H1 (cell line): ENCODE results near the gene LRRC2. TPM values are rescaled to one million over a fixed set of nuclear protein-coding genes. Genes with fewer than 3 reads are reported as not detected.

Source experiments
- CTCF ChIA-PET: fragments of 300-600 bp; sonication (Branson Sonifier 250); formaldehyde crosslinking; loops from one replicate; lab custom pipeline; 2021; ENCODE audit not compliant: partially characterized antibody; lab: Charles Lee
- POLR2A ChIA-PET: fragments of 300-600 bp; sonication (Branson Sonifier 250); formaldehyde crosslinking; loops from one replicate; lab custom pipeline; 2021; ENCODE audit warnings: inconsistent platforms; ENCODE audit not compliant: partially characterized antibody; lab: Charles Lee
- DNase-seq, 2 experiments: peaks; one replicate each; pipeline versions ENCODE4 v3.0.0 to v3.0.0-alpha.2; 2010 to 2022; ENCODE audit warnings: low spot score in 2 of 2, low read depth in 1 of 2, mixed read lengths in 1 of 2
- FAIRE-seq: peaks from 2 replicates; lab custom pipeline; 2011; peaks lifted over from hg19 to GRCh38; lab: Jason Lieb, UNC
- H2AFZ ChIP-seq: 2 replicates; pipeline ENCODE4 v1.8.1; 2012; ENCODE audit warnings: low read length, inconsistent platforms
- H2AK5ac ChIP-seq: 2 replicates; pipeline ENCODE4 v1.6.1; 2013; ENCODE audit warnings: low read depth, low read length
- H2BK120ac ChIP-seq: replicated peaks from 2 replicates; pipeline ENCODE3; 2013; ENCODE audit warnings: low read depth, low read length, inconsistent platforms
- H2BK12ac ChIP-seq: 2 replicates; pipeline ENCODE4 v1.6.1; 2013; ENCODE audit warnings: low read depth, low read length
- H2BK15ac ChIP-seq: 2 replicates; pipeline ENCODE4 v1.6.1; 2013; ENCODE audit warnings: low read length
- H2BK20ac ChIP-seq: 2 replicates; pipeline ENCODE4 v1.6.1; 2013; ENCODE audit warnings: low read length
- H2BK5ac ChIP-seq: 2 replicates; pipeline ENCODE4 v1.6.1; 2013; ENCODE audit warnings: low read depth, low read length
- H3K14ac ChIP-seq: 2 replicates; pipeline ENCODE4 v1.6.1; 2013; ENCODE audit warnings: inconsistent platforms; ENCODE audit not compliant: insufficient read length
- H3K18ac ChIP-seq: 2 replicates; pipeline ENCODE4 v1.6.1; 2013; ENCODE audit warnings: low read length; ENCODE audit errors: extremely low read depth
- H3K23ac ChIP-seq: 2 replicates; pipeline ENCODE4 v1.6.1; 2013; ENCODE audit warnings: inconsistent platforms; ENCODE audit not compliant: insufficient read length
- H3K23me2 ChIP-seq: 2 replicates; pipeline ENCODE4 v1.6.1; 2013; ENCODE audit warnings: low read depth, low read length
- H3K27ac ChIP-seq: 2 replicates; pipeline ENCODE4 v1.6.1; 2011; ENCODE audit warnings: low read depth, low read length, inconsistent platforms
- H3K27me3 ChIP-seq, 4 experiments: replicated peaks in 1 of 4; 1 replicate in 1 of 4; 2 replicates in 3 of 4; pipeline versions ENCODE4 v1.6.1 to v1.8.1; 2011 to 2013; ENCODE audit warnings: low read length in 3 of 4, mild to moderate bottlenecking in 3 of 4, inconsistent platforms in 2 of 4, mixed read lengths in 2 of 4, moderate library complexity in 1 of 4; ENCODE audit not compliant: control insufficient read depth in 3 of 4, insufficient read depth in 3 of 4; ENCODE audit errors: extremely low read depth in 1 of 4
- H3K36me3 ChIP-seq, 4 experiments: 2 replicates each; pipeline versions ENCODE4 v1.6.1 to v1.8.1; 2011 to 2013; ENCODE audit warnings: mild to moderate bottlenecking in 4 of 4, low read length in 3 of 4, moderate library complexity in 2 of 4, control low read depth in 1 of 4, inconsistent platforms in 1 of 4; ENCODE audit not compliant: insufficient read depth in 4 of 4, control insufficient read depth in 2 of 4
- H3K4ac ChIP-seq: replicated peaks from 2 replicates; pipeline ENCODE3; 2013; ENCODE audit warnings: low read length, low read depth, mixed read lengths, inconsistent platforms; ENCODE audit not compliant: insufficient read length
- H3K4me1 ChIP-seq, 4 experiments: replicated peaks in 1 of 4; 1 replicate in 1 of 4; 2 replicates in 3 of 4; pipeline versions ENCODE4 v1.6.1 to v1.8.1; 2011 to 2013; ENCODE audit warnings: low read length in 3 of 4, inconsistent platforms in 2 of 4, mixed read lengths in 1 of 4; ENCODE audit not compliant: insufficient read depth in 4 of 4, control insufficient read depth in 3 of 4
- H3K4me2 ChIP-seq, 2 experiments: 2 replicates each; pipeline versions ENCODE4 v1.6.1 to v1.8.1; 2011 to 2013; ENCODE audit warnings: low read depth in 2 of 2, low read length in 2 of 2, control low read depth in 1 of 2, inconsistent platforms in 1 of 2, mild to moderate bottlenecking in 1 of 2; ENCODE audit not compliant: insufficient read depth in 1 of 2
- H3K4me3 ChIP-seq, 4 experiments: fragments of 200-600, 300-600 bp in 1 of 4; sonication (generic), shearing (Covaris generic), sonication (Bioruptor Twin) in 1 of 4; 2 replicates each; pipeline versions ENCODE4 v1.5.1 to v1.8.1; 2011 to 2016; ENCODE audit warnings: low read length in 4 of 4, low read depth in 3 of 4, control low read depth in 2 of 4, inconsistent platforms in 2 of 4, mild to moderate bottlenecking in 2 of 4, mixed read lengths in 1 of 4, moderate library complexity in 1 of 4; ENCODE audit not compliant: insufficient read depth in 2 of 4; ENCODE audit errors: extremely low read depth in 1 of 4
- H3K56ac ChIP-seq: replicated peaks from 2 replicates; pipeline ENCODE3; 2013; ENCODE audit warnings: low read depth, mild to moderate bottlenecking, mixed read lengths, low read length, inconsistent platforms; ENCODE audit not compliant: insufficient read length
- H3K79me1 ChIP-seq: 2 replicates; pipeline ENCODE4 v1.6.1; 2013; ENCODE audit warnings: low read depth, low read length, control low read depth
- H3K79me2 ChIP-seq, 2 experiments: 2 replicates each; pipeline versions ENCODE4 v1.6.1 to v1.8.1; 2012 to 2013; ENCODE audit warnings: low read length in 2 of 2, mild to moderate bottlenecking in 2 of 2, inconsistent platforms in 1 of 2; ENCODE audit not compliant: insufficient read depth in 2 of 2, control insufficient read depth in 1 of 2
- H3K9ac ChIP-seq, 4 experiments: replicated peaks in 1 of 4; 1 replicate in 1 of 4; 2 replicates in 3 of 4; pipeline versions ENCODE4 v1.6.1 to v1.8.1; 2011 to 2013; ENCODE audit warnings: low read depth in 3 of 4, low read length in 3 of 4, control low read depth in 2 of 4, mild to moderate bottlenecking in 2 of 4, moderate library complexity in 2 of 4, inconsistent platforms in 1 of 4; ENCODE audit errors: extremely low read depth in 1 of 4
- H3K9me3 ChIP-seq, 2 experiments: 2 replicates each; pipeline versions ENCODE4 v1.6.1 to v1.8.1; 2012 to 2013; ENCODE audit warnings: mild to moderate bottlenecking in 2 of 2, moderate library complexity in 2 of 2, control low read depth in 1 of 2, inconsistent platforms in 1 of 2, low read depth in 1 of 2, low read length in 1 of 2, mixed read lengths in 1 of 2; ENCODE audit not compliant: insufficient read depth in 2 of 2
- H4K20me1 ChIP-seq, 2 experiments: replicated peaks in 1 of 2; 2 replicates each; pipeline versions ENCODE3 to v1.8.1; 2011 to 2013; ENCODE audit warnings: inconsistent platforms in 2 of 2, low read length in 2 of 2, mild to moderate bottlenecking in 1 of 2; ENCODE audit not compliant: insufficient read depth in 2 of 2, control insufficient read depth in 1 of 2
- H4K5ac ChIP-seq: 2 replicates; pipeline ENCODE4 v1.6.1; 2013; ENCODE audit warnings: low read length, low read depth, mixed read lengths, inconsistent platforms; ENCODE audit not compliant: insufficient read length
- H4K8ac ChIP-seq: 2 replicates; pipeline ENCODE4 v1.8.0; 2013; ENCODE audit warnings: mild to moderate bottlenecking, moderate library complexity, low read length, inconsistent platforms; ENCODE audit not compliant: insufficient read depth; ENCODE audit errors: extremely low read depth
- H4K91ac ChIP-seq: replicated peaks from 2 replicates; pipeline ENCODE3; 2013; ENCODE audit warnings: low read length, mixed read lengths, inconsistent platforms; ENCODE audit not compliant: insufficient read length
- POU5F1 ChIP-seq: IDR thresholded peaks from 2 replicates; pipeline ENCODE4 v1.6.1; 2011; ENCODE audit warnings: low read depth, mild to moderate bottlenecking, low read length, moderate library complexity
- WGBS, 2 experiments: shearing (Covaris generic) in 1 of 2; methylation state at CpG; one replicate each; pipeline versions ENCODE4 v1.1.6 to v1.1.7; 2013 to 2015; ENCODE audit warnings: low lambda C conversion rate in 2 of 2, mixed read lengths in 2 of 2, inconsistent platforms in 1 of 2, low coverage in 1 of 2, missing lambda C conversion rate in 1 of 2; ENCODE audit not compliant: insufficient replicate concordance in 2 of 2, insufficient coverage in 1 of 2, insufficient read length in 1 of 2; ENCODE audit errors: extremely low coverage in 1 of 2, missing lambda C conversion rate in 1 of 2; 5-methylcytosine and 5-hydroxymethylcytosine counted together
- polyA plus RNA-seq, 7 experiments: library from polyadenylated mRNA; depleted of rRNA in 3 of 7; stranded (reverse) in 5 of 7; unstranded in 2 of 7; fragments of >200 nt in 5 of 7; fragments of 200-250 nt in 2 of 7; gene quantifications; 1 replicate in 5 of 7; 2 replicates in 1 of 7; 4 replicates in 1 of 7; pipeline versions ENCODE4 v1.2.1 to v1.2.3, GENCODE V29; 2011 to 2013; ENCODE audit warnings: missing spikeins in 2 of 7, mixed read lengths in 2 of 7
- total RNA-seq: library from RNA; stranded (reverse); fragmentation: NEBNext Ultra II Directional; extraction: Animal tissue kit (Norgen Biotek cat#: 25700); gene quantifications from 2 replicates; pipeline ENCODE4 v1.2.1, GENCODE V29; 2021

The LRRC2 gene
- total and polyA plus RNA-seq, 2 of the 8 experiments (the other 6 are each of a cell fraction or from before 2014, with no cell fraction given): 1.4 to 6.4 TPM

DNA sequence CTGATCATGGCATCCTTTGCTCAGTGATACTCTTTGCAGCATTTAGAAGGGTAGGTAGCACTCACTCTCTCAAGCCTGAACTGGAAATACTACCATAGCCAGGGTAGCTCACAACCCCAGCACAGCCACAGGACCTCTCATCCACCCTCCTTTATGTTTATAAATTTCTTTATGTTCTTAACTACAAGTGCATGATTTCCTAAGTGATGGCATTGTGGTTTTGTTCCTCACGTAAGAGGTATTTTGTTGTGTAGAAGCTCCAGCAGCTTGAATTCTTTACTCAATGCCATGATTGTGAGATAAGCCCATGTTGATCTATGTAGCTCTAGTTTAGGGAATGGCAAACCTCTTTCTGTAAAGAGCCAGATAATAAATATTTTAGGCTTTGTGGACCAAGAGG, 76.2 kb downstream of the LRRC2 start:
- H3K4ac ChIP-seq: peak overlapping the region; percentile 33
- 82% methylated on average over 1 of the region's 1 CpG; no CpG with 5 or more reads in 1 of the 2 experiments for WGBS, 2 experiments
- H3K56ac ChIP-seq: no peak overlapping the region
- peaks cover 0 to 10% of the 10 kb centered on the region in 2 experiments; a peak in 2 of 4 replicates for H3K9me3 ChIP-seq
- ChIA-PET CTCF (interaction anchor here (1.0 to 5.7 kb wide), 39 partner anchors 10 to 1078 kb away, joined by 3 to 82 read pairs (median 11); partner anchors contain the start of genes ALS2CL, LTF and RTP3), POLR2A (interaction anchor here (0.9 to 4.0 kb wide), 7 partner anchors 9 to 171 kb away, joined by 3 to 49 read pairs (median 3); no protein-coding TSS in a partner anchor)
- no peak overlapping the region for H4K8ac ChIP-seq
- H3K79me1 ChIP-seq: no peaks in the 10 kb centered on the region
- peak overlapping the region; percentile 38 for H4K5ac ChIP-seq
- H2AK5ac ChIP-seq: peak overlapping the region; percentile 5; the same call in 1 of the 2 replicates
- no peak overlapping the region for H3K4me3 ChIP-seq
- H3K27me3 ChIP-seq: no peaks in the 10 kb centered on the region; a peak in 2 of 7 replicates
- no peak overlapping the region for H3K27ac ChIP-seq
- no peaks in the 10 kb centered on the region for H3K79me2 ChIP-seq
- no peak overlapping the region for H3K9ac ChIP-seq
- peaks cover 4 to 8% (median 6%) of the 10 kb centered on the region in 4 experiments; a peak in 6 of 7 replicates for H3K4me1 ChIP-seq
- peak overlapping the region; percentile 92; the same call in 1 of the 2 replicates for H2BK15ac ChIP-seq
- H4K91ac ChIP-seq: peak overlapping the region; percentile 91
- H2BK20ac ChIP-seq: peak overlapping the region; percentile 9
- H3K23me2 ChIP-seq: no peaks in the 10 kb centered on the region
- H2BK5ac ChIP-seq: peak overlapping the region; percentile 55; the same call in 1 of the 2 replicates
- no peak for FAIRE-seq
- H2BK120ac ChIP-seq: peak overlapping the region; percentile 26
- no peak overlapping the region for H3K4me2 ChIP-seq
- H3K23ac ChIP-seq: no peak overlapping the region
- no peaks in the 10 kb centered on the region for H4K20me1 ChIP-seq
- H2BK12ac ChIP-seq: peak overlapping the region; percentile 61; the same call in 1 of the 2 replicates
- TF ChIP-seq POU5F1: no peak
- no peaks in the 10 kb centered on the region for H3K36me3 ChIP-seq
- DNase-seq: no peak
- no peak overlapping the region for H2AFZ ChIP-seq
- no peak overlapping the region for H3K18ac ChIP-seq
- no peak overlapping the region for H3K14ac ChIP-seq
